Measurements from ENCODE around the gene VWF.
A peak's percentile ranks its signal among the peaks of the same experiment; 100 is the strongest.
"Not testable (repeated sequence)": the region's sequence is repeated elsewhere in the genome, so short reads cannot be mapped to it uniquely, and the experiment has no call there.

The VWF gene

DNA sequence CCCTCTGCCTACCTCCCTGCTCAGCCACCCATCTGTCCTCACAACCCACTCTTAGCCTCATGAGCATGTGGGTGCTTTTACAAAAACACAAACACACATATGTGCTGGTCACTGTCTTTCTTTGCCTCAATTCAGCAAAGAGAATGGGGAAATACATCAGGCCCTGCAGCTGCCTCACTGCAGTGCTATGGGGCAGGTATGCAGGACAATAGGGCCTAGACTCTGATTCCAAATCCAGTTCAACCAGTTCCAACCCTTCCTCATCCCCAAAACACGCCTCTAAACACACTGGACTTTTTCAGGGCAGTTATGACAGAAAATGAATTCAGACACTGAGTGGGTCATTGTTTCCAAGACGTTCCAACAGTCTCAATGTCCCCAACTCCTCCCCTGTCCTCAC lies 100.4 kb downstream of the VWF start:
- H3K9me3 Mint-ChIP-seq; H3K4me3 Mint-ChIP-seq; H3K36me3 Mint-ChIP-seq (ENCODE audit: insufficient read depth); DNase-seq (ENCODE audit: low spot score in 2 of 2); ATAC-seq (replicated peaks; ENCODE audit: extremely low read depth, poor library complexity, severe bottlenecking); H3K27ac Mint-ChIP-seq (ENCODE audit: low read depth); H3K4me1 Mint-ChIP-seq: not testable (repeated sequence)
- peaks cover 72% of the 10 kb centered on the region for H3K27me3 Mint-ChIP-seq

DNA sequence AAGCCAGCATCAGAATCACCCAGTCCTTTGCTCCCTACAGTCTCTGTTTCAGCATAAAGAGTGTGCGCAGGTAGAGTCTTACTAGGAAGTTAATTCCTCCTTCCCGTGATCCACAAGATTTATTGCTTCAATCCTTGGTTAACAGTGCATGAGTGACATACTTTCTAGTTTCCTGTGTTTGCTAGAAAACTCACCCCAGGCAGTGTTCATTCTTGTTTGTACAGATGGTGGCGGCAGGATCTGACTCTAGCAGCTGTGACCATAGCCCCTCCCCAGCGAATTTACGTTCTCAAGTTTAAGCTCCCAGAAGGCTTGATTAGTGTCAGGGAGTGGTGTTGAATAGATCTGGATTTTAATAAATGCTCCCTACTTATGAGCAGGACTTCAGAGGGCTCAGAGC lies 103.5 kb downstream of the VWF start:
- no peak for DNase-seq (ENCODE audit: low spot score in 2 of 2)
- no peak for ATAC-seq (replicated peaks; ENCODE audit: extremely low read depth, poor library complexity, severe bottlenecking)
- Mint-ChIP-seq H3K9me3 (no peaks in the 10 kb centered on the region), H3K27me3 (peaks cover 47% of the 10 kb centered on the region), H3K4me1 (no peaks in the 10 kb centered on the region), H3K4me3 (no peak overlapping the region), H3K27ac (ENCODE audit: low read depth) (no peak overlapping the region), H3K36me3 (ENCODE audit: insufficient read depth) (no peaks in the 10 kb centered on the region)

DNA sequence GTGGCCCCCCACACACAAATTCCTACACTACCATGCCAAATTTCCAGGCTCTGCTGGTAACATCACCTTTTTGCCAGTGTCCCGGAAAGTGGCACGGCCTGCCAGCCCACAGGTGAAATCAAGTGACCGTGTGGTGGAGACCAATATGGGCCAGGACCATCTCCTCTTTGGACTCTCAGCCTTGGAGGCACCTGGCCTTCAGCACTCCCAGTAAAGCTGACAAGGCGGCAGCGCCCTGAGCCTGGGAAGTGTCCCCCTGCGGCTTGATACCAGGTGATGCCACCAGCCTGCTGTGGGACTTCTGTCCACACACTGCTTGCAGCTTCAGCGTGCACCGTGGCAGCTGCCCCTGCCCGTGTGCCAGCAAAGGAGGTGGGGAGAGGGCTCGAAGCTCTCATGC lies 104.0 kb downstream of the VWF start:
- not testable (repeated sequence) for ATAC-seq (replicated peaks; ENCODE audit: extremely low read depth, poor library complexity, severe bottlenecking); H3K27ac Mint-ChIP-seq (ENCODE audit: low read depth); DNase-seq (ENCODE audit: low spot score in 2 of 2); H3K36me3 Mint-ChIP-seq (ENCODE audit: insufficient read depth); H3K4me1 Mint-ChIP-seq; H3K9me3 Mint-ChIP-seq; H3K4me3 Mint-ChIP-seq
- H3K27me3 Mint-ChIP-seq = peaks cover 43% of the 10 kb centered on the region

DNA sequence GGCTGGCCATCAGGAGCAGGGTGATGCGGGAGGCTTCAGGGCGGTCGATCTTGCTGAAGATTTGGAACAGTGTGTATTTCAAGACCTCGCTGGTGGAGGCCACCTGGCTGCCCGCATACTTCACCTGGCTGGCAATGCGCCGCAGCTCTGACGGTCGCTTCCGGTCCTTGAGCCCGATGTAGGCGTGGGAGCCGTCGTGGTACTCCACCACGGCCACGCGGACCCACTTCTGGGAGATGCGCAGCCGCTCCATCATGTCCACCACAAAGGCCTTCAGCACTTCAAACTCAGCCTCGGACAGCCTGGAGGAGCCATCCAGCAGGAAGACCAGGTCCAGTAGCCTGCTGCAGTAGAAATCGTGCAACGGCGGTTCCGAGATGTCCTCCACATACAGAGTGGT lies 105.2 kb downstream of the VWF start:
- H3K27ac Mint-ChIP-seq (ENCODE audit: low read depth); H3K4me1 Mint-ChIP-seq; H3K9me3 Mint-ChIP-seq; DNase-seq (ENCODE audit: low spot score in 2 of 2); H3K4me3 Mint-ChIP-seq; ATAC-seq (replicated peaks; ENCODE audit: extremely low read depth, poor library complexity, severe bottlenecking); H3K36me3 Mint-ChIP-seq (ENCODE audit: insufficient read depth): not testable (repeated sequence)
- H3K27me3 Mint-ChIP-seq = peaks cover 42% of the 10 kb centered on the region

DNA sequence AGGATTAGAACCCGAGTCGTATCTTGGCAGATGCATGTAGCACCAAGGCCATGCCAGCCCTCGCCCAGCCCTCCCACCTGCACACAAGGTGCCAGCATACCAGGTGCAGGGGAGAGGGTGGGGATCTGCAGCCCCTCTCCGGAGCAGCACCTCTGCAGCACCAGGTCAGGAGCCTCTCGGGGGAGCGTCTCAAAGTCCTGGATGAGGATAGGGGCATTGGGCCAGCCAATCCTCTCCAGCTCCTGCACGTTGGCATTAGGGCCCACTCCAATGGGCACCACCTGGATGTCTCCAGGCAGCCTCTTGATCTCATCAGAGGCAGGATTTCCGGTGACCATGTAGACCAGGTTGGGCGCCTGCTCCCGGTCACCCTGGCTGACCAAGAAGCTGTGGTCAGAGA lies 106.2 kb downstream of the VWF start:
- Mint-ChIP-seq H3K36me3 (ENCODE audit: insufficient read depth) (no peaks in the 10 kb centered on the region), H3K4me1 (no peaks in the 10 kb centered on the region), H3K27ac (ENCODE audit: low read depth) (no peak overlapping the region), H3K9me3 (no peaks in the 10 kb centered on the region), H3K4me3 (no peak overlapping the region), H3K27me3 (peaks cover 42% of the 10 kb centered on the region)
- ATAC-seq (replicated peaks; ENCODE audit: extremely low read depth, poor library complexity, severe bottlenecking) (no peak), DNase-seq (ENCODE audit: low spot score in 2 of 2) (no peak)

- DNase-seq (ENCODE audit: low spot score in 2 of 2) (no peak), ATAC-seq (replicated peaks; ENCODE audit: extremely low read depth, poor library complexity, severe bottlenecking) (no peak)
- H3K27me3 Mint-ChIP-seq = peaks cover 34% of the 10 kb centered on the region
- no peak overlapping the region for H3K27ac Mint-ChIP-seq (ENCODE audit: low read depth)
- no peaks in the 10 kb centered on the region for H3K9me3 Mint-ChIP-seq
- H3K36me3 Mint-ChIP-seq (ENCODE audit: insufficient read depth) = no peaks in the 10 kb centered on the region
- H3K4me1 Mint-ChIP-seq = no peaks in the 10 kb centered on the region
- H3K4me3 Mint-ChIP-seq = no peak overlapping the region
Measured at GRCh38 chr12:6016756-6017155, 107.7 kb downstream of the VWF start.

- not testable (repeated sequence) for DNase-seq (ENCODE audit: low spot score in 2 of 2); H3K4me3 Mint-ChIP-seq; H3K4me1 Mint-ChIP-seq; ATAC-seq (replicated peaks; ENCODE audit: extremely low read depth, poor library complexity, severe bottlenecking); H3K36me3 Mint-ChIP-seq (ENCODE audit: insufficient read depth); H3K9me3 Mint-ChIP-seq; H3K27ac Mint-ChIP-seq (ENCODE audit: low read depth)
- H3K27me3 Mint-ChIP-seq = peaks cover 27% of the 10 kb centered on the region
Measured at GRCh38 chr12:6016004-6016403, 108.5 kb downstream of the VWF start.

GRCh38 chr12:6015271-6015670 lies 109.2 kb downstream of the VWF start:
- peaks cover 25% of the 10 kb centered on the region for H3K27me3 Mint-ChIP-seq
- not testable (repeated sequence) for H3K36me3 Mint-ChIP-seq (ENCODE audit: insufficient read depth); DNase-seq (ENCODE audit: low spot score in 2 of 2); H3K9me3 Mint-ChIP-seq; ATAC-seq (replicated peaks; ENCODE audit: extremely low read depth, poor library complexity, severe bottlenecking); H3K4me3 Mint-ChIP-seq; H3K4me1 Mint-ChIP-seq; H3K27ac Mint-ChIP-seq (ENCODE audit: low read depth)

DNA sequence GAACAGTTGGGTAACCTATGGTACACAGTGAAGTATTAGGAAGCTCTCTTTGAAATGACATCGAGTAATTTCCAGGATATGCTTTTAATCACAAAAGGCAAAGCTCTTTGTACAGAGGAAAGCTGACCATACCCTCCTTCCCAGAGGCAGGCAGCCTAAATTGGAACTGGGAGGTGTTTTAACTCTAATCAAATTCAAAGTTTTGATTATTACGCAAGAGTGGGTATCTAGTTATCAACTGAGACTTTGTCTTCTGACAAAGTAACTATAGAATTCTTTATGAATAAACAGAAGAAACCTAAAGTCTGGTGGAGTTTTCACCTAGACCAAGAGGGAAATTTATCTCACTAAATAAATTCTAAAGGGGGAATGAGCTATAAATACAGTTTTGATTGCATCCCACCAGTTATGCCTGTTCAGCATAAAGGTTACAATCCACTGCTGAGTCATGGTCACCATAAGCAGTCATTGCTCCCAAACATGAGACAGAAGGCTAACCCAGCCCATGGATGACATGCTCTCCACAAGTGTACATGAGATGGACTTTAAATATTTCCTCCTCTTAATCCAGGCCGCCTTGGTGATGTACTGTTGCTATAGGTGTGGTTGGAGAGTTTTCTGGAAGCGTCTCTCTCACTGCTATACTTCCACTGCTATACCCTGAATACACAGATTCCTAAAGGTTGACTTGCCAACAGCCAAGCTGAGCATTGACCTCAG lies 113.7 kb downstream of the VWF start:
- H3K27me3 Mint-ChIP-seq = peaks cover 35% of the 10 kb centered on the region
- H3K27ac Mint-ChIP-seq (ENCODE audit: low read depth); H3K4me1 Mint-ChIP-seq; ATAC-seq (replicated peaks; ENCODE audit: extremely low read depth, poor library complexity, severe bottlenecking); H3K36me3 Mint-ChIP-seq (ENCODE audit: insufficient read depth); DNase-seq (ENCODE audit: low spot score in 2 of 2); H3K4me3 Mint-ChIP-seq; H3K9me3 Mint-ChIP-seq: not testable (repeated sequence)

GRCh38 chr12:5997260-5997659 lies 127.2 kb downstream of the VWF start:
- H3K27me3 Mint-ChIP-seq = peaks cover 65% of the 10 kb centered on the region
- H3K27ac Mint-ChIP-seq (ENCODE audit: low read depth) = no peak overlapping the region
- H3K36me3 Mint-ChIP-seq (ENCODE audit: insufficient read depth) = no peaks in the 10 kb centered on the region

DNA sequence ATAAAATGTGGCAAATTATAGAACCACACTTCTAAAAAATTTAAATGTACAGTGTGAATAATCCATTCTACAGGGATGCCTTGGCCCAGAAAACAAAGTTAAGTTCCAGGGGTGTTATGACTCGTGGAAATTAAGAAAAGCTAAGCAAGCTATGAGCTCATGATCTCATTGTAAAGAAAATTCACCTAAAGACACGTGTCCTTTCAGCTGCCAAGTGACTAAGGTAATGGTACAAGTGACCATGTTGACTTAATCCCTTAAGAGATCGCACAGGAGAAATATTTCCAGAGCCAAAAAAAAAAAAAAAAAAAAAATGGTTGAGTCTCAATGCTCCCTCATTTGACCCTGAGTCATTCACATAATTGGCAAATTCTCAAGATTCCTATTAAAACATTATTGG lies 128.0 kb downstream of the VWF start:
- no peak for ATAC-seq (replicated peaks; ENCODE audit: extremely low read depth, poor library complexity, severe bottlenecking)
- Mint-ChIP-seq H3K9me3 (no peaks in the 10 kb centered on the region), H3K27me3 (peaks cover 64% of the 10 kb centered on the region), H3K4me1 (no peaks in the 10 kb centered on the region), H3K4me3 (no peak overlapping the region), H3K27ac (ENCODE audit: low read depth) (no peak overlapping the region), H3K36me3 (ENCODE audit: insufficient read depth) (no peaks in the 10 kb centered on the region)
- DNase-seq (ENCODE audit: low spot score in 2 of 2) = no peak

More at GRCh38 chr12:5997260-5997659, 127.2 kb downstream of the VWF start:
- no peak overlapping the region for H3K4me3 Mint-ChIP-seq
- ATAC-seq (replicated peaks; ENCODE audit: extremely low read depth, poor library complexity, severe bottlenecking) (no peak), DNase-seq (ENCODE audit: low spot score in 2 of 2) (no peak)
- H3K4me1 Mint-ChIP-seq = no peaks in the 10 kb centered on the region
- no peaks in the 10 kb centered on the region for H3K9me3 Mint-ChIP-seq

DNA sequence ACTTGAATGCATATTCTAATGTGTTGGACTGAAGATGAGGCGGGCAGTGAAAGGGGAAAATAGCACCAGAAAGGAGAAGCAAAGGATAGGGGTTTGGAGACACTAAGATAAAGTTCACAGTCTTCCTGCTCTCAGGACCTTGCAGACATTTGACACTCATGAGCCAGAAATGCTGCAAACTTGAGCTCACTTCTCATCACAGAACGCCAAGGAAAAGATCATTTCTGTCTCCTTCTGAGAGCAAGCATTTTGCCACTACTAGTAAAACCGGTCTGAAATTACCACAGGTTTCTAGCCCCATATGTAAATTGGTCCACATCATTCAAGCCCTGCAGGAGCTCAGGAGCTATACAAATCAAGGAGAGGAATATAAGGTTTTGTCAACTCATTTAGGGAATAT lies 134.8 kb downstream of the VWF start:
- DNase-seq (ENCODE audit: low spot score in 2 of 2) = no peak
- Mint-ChIP-seq H3K27me3 (peaks cover 10% of the 10 kb centered on the region), H3K36me3 (ENCODE audit: insufficient read depth) (peaks cover 3% of the 10 kb centered on the region), H3K4me3 (no peak overlapping the region), H3K27ac (ENCODE audit: low read depth) (no peak overlapping the region), H3K9me3 (no peaks in the 10 kb centered on the region), H3K4me1 (no peaks in the 10 kb centered on the region)
- no peak for ATAC-seq (replicated peaks; ENCODE audit: extremely low read depth, poor library complexity, severe bottlenecking)

DNA sequence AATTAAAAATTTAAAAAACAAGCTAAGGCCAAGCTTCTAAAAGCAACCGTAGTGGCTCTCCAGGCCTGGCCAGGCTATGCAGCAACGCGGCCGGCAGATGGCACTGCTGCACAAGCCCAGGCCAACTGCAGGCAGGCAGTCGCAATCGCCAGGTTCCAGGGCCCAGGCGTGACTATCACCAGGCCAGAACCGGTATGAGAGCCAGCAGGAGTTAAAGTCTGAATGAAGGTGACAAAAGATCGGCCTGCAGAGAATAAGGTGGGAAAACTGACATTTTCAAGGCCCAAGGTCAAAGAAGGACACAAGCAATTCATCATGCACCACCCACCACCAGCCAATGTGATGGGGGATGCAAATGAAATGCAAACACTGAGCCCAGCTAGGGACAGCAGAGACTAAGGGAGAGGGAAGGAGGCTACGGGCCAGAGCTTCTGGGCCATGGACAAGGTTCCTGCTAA lies 135.8 kb downstream of the VWF start:
- Mint-ChIP-seq H3K4me1 (no peaks in the 10 kb centered on the region), H3K4me3 (no peak overlapping the region), H3K27me3 (peaks cover under 1% of the 10 kb centered on the region), H3K27ac (ENCODE audit: low read depth) (no peak overlapping the region), H3K36me3 (ENCODE audit: insufficient read depth) (peaks cover 3% of the 10 kb centered on the region), H3K9me3 (no peaks in the 10 kb centered on the region)
- peak; percentile 58 for ATAC-seq (replicated peaks; ENCODE audit: extremely low read depth, poor library complexity, severe bottlenecking)
- peak; percentile 44 to 52 for DNase-seq (ENCODE audit: low spot score in 2 of 2)

All from central memory CD8-positive, alpha-beta T cell (primary cell).